GM15510 (cell line): ENCODE results near the gene B4GALT4.

ENCODE experiments used
- POLR2A ChIP-seq: IDR thresholded peaks from 3 replicates; pipeline ENCODE4 v1.6.1; 2011; ENCODE audit warnings: borderline replicate concordance; ENCODE audit not compliant: insufficient read length; ENCODE audit errors: extremely low read depth

B4GALT4 gene

GRCh38 chr3:119239206-119239820 is 1.4 kb downstream of the B4GALT4 start:
- no peak for TF ChIP-seq POLR2A

GRCh38 chr3:119238363-119238762 is 2.3 kb downstream of the B4GALT4 start:
- TF ChIP-seq POLR2A, result no peak

- TF ChIP-seq POLR2A, result no peak
These were observed 3.4 kb downstream of the B4GALT4 start for GRCh38 chr3:119237299-119237698.

- TF ChIP-seq POLR2A, result no peak
These were observed 3.9 kb downstream of the B4GALT4 start for GRCh38 chr3:119236756-119237155.

GRCh38 chr3:119235151-119235550 is 5.5 kb downstream of the B4GALT4 start:
- no peak for TF ChIP-seq POLR2A

GRCh38 chr3:119234610-119235009 is 6.1 kb downstream of the B4GALT4 start:
- TF ChIP-seq POLR2A, result no peak

- no peak for TF ChIP-seq POLR2A
These were observed 9.9 kb downstream of the B4GALT4 start for GRCh38 chr3:119230745-119231144.

GRCh38 chr3:119230071-119230470 is 10.6 kb downstream of the B4GALT4 start:
- TF ChIP-seq POLR2A, result no peak

- TF ChIP-seq POLR2A, result no peak
These were observed 11.5 kb downstream of the B4GALT4 start for GRCh38 chr3:119229190-119229589.

- TF ChIP-seq POLR2A, result no peak
These were observed 12.1 kb downstream of the B4GALT4 start for GRCh38 chr3:119228373-119229145.

GRCh38 chr3:119227070-119227850 is 13.4 kb downstream of the B4GALT4 start:
- no peak for TF ChIP-seq POLR2A

- TF ChIP-seq POLR2A, result no peak
These were observed 15.6 kb downstream of the B4GALT4 start for GRCh38 chr3:119225121-119225520.

GRCh38 chr3:119223511-119223910 is 17.2 kb downstream of the B4GALT4 start:
- no peak for TF ChIP-seq POLR2A

- no peak for TF ChIP-seq POLR2A
These were observed 18.3 kb downstream of the B4GALT4 start for GRCh38 chr3:119222391-119222790.

- TF ChIP-seq POLR2A, result no peak
These were observed 18.8 kb downstream of the B4GALT4 start for GRCh38 chr3:119221779-119222320.
